NCI-H748 (cell line): ENCODE data around the gene KLK15.
A peak's percentile ranks its signal among the peaks of the same experiment; 100 is the strongest.

Source experiments
- DNase-seq: peaks from one replicate; lab custom pipeline; 2025; ENCODE audit not compliant: unreplicated experiment; lab: John Stamatoyannopoulos, UW

KLK15 gene

DNA sequence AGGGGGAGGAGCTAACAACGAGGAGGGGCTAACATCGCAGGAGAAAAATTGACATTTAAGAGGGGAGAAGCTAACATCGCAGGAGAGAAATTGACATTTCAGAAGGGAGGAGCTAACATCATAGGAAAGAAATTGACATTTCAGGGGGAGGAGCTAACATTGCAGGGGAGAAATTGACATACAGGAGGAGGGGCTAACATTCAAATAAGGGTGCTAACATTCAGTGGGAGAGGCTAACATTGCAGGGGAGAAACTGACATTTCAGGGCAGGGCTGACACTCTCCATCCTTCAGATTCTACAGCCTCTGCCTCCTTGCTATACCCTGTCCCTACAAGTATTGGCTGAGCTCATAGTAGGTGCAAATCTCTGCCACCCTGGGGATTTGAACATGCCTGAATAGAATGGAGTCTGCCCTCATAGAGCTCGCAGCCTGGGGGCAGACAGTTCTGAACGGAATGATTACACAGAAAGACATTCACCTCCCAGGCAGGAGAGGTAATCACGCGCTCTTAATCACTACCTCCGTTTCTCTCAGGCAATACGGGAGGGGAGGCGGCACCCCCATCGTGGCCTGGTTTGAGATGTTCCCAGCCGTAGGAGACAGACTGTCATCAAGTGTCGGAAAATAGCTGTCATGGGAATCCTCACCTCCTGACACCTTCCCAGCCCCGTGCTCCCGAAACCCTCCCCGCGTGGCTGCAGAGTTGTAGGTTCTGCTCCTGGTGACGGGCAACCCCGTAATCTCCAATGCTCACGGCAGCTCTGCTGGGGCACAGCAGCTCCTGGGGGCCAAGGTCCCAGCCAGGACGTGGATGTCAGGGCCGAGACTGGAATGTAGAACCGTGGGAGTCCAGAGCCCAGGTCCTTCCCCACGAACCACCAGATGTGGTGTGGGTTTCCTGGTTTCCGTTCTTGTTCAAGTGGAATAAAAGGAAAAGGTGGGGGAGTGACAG, 53.6 kb downstream of the KLK15 start:
- peak; percentile 17 for DNase-seq

DNA sequence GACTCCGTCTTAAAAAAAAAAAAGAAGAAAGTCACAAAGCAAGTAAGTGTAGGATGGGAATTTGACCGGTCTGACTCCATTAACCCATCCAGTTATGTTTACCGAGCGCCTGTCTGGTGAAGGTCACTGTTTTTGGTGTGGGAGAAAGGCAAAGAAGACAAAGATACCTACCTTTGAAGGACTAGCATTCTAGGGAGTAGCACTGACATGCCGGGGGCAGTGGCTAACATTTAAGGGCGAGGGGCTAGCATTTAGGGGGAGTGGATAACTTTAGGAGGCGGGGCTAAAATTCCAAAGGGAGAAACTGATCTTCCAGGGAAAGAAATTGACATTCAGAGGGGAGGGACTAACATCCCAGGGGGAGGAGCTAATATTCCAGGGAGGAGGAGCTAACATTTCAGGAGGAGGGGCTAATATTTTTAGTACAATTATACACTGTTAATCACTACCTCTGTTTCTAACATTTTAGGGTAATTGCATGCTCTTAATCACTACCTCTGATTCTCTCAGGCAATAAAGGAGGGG, 54.4 kb downstream of the KLK15 start:
- no peak for DNase-seq

GRCh38 chr19:50777830-50778303, 55.5 kb downstream of the KLK15 start:
- peak; percentile 60 for DNase-seq

DNA sequence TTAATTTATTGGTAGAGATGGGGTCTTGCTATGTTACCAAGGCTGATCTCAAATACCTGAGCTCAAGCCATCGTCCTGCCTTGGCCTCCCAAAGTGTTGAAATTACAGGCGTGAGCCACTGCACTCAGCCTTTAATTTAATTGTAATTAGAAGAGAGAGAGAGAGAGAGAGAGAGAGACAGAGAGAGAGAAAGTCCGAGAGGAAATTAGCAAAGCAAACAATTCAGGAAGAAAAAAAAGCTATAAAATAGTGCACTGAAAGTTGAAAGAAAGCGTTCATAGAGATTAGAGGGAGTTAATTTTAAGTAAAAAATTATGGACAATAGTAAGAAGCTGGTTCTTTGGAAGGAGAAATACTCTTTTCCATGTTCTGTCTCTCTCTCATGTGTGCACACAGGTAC, 56.1 kb downstream of the KLK15 start:
- DNase-seq: no peak

DNA sequence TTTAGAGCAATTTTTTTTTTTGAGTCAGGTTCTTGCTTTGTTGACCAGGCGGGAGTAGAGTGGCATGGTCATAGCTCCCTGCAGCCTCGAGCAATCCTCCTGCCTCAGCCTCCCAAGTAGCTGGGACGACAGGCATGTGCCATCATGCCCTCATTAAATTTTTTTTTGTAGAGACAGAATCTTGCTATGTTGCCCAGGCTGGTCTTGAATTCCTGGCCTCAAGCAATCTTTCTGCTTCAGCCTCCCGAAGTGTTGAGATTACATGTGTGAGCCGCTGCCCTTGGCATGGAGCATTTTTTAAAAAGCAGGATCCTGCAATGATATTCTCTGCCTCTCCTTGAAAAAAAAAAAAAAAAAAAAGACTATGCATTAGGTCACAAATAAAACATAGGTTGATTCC, 57.2 kb downstream of the KLK15 start:
- DNase-seq: no peak
